Kidney epithelial cell (primary cell): Measurements from ENCODE around the gene RNF4. TPM values are rescaled to one million over a fixed set of nuclear protein-coding genes. Genes with fewer than 3 reads are reported as not detected.
"Not testable (repeated sequence)": the region's sequence is repeated elsewhere in the genome, so short reads cannot be mapped to it uniquely, and the experiment has no call there.

ENCODE experiments used
- DNase-seq: peaks from one replicate; pipeline ENCODE4 v3.0.0-alpha.2; 2010; ENCODE audit warnings: low read depth
- H3K27me3 ChIP-seq: 2 replicates; pipeline ENCODE4 v1.6.0; 2011; ENCODE audit warnings: low read length; ENCODE audit not compliant: control insufficient read depth, insufficient read depth
- H3K36me3 ChIP-seq: 2 replicates; pipeline ENCODE4 v1.5.1; 2011; ENCODE audit warnings: low read length; ENCODE audit not compliant: control insufficient read depth, insufficient read depth
- H3K4me3 ChIP-seq: 2 replicates; pipeline ENCODE4 v1.5.1; 2011; ENCODE audit warnings: low read depth, mild to moderate bottlenecking, control low read depth, low read length
- total RNA-seq: library from RNA; depleted of rRNA; stranded (reverse); fragments of >200 nt; gene quantifications from 2 replicates; pipeline ENCODE4 v1.2.3, GENCODE V29; 2015
- TF ChIP-seq, protein P1 (sequence below): IDR thresholded peaks from 2 replicates; pipeline ENCODE4 v1.5.1; 2011; ENCODE audit warnings: mild to moderate bottlenecking, moderate library complexity, low read length, control low read depth, inconsistent platforms; ENCODE audit not compliant: insufficient read depth, poor library complexity, severe bottlenecking

Gene RNF4
- total RNA-seq, 1 donor from 2014 or later = 88.7 TPM

DNA sequence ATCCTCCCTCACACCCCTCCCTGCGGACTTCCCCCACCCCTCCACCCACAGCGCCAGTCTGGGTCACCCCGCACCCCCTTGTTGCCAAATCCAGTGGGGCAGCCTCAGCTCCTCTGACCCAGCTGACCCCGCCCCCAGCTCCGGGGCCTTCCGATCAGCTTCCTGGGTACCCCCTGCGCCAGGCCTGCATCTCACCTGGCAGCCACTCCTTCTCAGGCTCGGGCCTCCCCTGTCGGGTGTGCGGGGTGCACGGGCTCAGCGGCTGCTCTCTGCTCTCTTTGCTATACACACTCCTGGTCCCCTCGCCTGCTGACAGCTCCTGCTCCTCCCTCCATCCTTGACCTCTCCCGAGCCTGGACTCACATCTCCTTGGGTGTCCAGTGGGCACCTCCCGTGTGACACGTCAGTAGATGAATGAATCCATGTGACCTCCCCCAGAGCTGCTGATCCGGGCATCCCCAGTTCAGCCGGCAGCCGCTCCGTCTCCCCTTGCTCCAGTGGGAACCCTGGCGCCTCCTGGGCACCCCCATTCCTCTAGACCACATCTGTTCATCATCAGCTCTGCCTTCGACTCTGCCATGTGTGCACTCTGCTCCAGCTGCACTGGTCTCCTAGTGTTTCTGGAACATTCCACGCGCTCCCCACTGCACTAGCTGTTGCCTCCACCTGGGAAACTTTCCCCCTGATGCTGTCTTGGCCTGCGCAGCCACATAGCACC, 40.3 kb upstream of the RNF4 start:
- H3K36me3 ChIP-seq = no peaks in the 10 kb centered on the region
- H3K4me3 ChIP-seq = no peak overlapping the region
- peaks cover 8% of the 10 kb centered on the region for H3K27me3 ChIP-seq
- TF ChIP-seq, protein P1, sequence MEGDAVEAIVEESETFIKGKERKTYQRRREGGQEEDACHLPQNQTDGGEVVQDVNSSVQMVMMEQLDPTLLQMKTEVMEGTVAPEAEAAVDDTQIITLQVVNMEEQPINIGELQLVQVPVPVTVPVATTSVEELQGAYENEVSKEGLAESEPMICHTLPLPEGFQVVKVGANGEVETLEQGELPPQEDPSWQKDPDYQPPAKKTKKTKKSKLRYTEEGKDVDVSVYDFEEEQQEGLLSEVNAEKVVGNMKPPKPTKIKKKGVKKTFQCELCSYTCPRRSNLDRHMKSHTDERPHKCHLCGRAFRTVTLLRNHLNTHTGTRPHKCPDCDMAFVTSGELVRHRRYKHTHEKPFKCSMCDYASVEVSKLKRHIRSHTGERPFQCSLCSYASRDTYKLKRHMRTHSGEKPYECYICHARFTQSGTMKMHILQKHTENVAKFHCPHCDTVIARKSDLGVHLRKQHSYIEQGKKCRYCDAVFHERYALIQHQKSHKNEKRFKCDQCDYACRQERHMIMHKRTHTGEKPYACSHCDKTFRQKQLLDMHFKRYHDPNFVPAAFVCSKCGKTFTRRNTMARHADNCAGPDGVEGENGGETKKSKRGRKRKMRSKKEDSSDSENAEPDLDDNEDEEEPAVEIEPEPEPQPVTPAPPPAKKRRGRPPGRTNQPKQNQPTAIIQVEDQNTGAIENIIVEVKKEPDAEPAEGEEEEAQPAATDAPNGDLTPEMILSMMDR = no peak
- no peak for DNase-seq

DNA sequence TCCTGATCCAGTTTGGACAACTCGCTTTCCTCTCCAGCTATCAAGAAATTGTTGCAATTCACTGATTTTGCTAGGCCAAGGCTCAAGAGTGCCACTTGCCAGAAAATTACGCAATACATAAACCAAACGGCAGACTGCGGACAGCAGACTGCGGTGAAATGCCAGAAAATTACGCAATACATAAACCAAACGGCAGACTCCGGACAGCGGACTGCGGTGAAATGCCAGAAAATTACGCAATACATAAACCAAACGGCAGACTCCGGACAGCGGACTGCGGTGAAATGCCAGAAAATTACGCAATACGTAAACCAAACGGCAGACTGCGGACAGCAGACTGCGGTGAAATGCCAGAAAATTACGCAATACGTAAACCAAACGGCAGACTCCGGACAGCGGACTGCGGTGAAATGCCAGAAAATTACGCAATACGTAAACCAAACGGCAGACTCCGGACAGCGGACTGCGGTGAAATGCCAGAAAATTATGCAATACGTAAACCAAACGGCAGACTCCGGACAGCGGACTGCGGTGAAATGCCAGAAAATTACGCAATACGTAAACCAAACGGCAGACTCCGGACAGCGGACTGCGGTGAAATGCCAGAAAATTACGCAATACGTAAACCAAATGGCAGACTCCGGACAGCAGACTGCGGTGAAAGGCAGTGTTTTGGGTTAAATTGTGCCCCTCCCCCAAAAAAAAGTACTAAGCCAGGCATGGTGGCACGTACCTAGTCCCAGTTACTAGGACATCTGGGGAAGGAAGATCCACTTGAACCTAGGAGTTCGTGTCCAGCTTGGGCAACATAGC, 38.8 kb upstream of the RNF4 start:
- H3K36me3 ChIP-seq, H3K4me3 ChIP-seq, DNase-seq: not testable (repeated sequence)
- peaks cover 11% of the 10 kb centered on the region for H3K27me3 ChIP-seq

DNA sequence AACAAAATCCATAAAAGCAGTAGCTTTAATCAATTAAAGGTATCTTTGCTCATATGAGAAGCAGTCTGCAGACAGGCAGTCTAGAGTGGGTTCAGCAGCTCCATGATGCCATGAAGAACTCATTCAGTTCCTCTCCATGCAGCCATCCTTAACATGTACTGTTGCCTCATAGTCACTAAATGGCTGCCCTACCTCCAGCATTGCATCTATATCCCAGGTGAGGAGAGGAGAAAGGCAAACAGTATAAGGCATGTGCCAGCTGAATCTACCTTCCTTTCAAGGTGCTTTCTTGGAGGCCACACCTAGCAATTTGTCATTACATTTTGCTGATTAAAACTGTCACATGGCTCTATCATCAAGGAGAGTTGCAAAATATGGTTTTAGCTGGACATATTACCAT, 36.9 kb upstream of the RNF4 start:
- H3K36me3 ChIP-seq = no peaks in the 10 kb centered on the region
- TF ChIP-seq, protein P1 = no peak

DNA sequence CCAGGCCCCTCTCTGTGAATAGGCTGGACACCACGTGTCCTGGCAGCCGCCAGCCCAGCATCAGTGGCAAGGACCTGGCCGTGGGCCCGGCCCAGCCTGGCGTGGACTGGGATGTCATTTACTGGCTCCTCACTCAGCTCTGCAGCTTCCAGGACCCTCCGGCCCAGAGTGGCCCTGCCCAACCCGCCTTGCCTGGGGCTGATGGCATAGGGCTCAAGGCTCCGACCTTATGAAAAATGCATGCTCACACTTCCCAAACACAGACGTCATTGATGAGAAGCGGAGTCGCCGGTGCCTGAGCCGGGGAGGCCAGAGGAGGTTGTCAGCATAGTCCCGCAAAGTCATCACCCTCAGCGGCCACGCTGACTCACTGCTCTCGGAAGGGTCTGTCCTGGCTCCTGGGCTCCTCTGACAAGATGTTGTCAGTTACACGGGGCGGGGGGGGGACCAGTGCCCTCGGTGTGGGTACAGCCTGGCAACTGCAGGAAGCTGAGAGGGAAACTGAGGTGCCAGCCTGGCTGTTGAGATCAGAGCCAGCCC, 35.8 kb upstream of the RNF4 start:
- Histone ChIP-seq H3K4me3 (no peak overlapping the region), H3K36me3 (no peaks in the 10 kb centered on the region), H3K27me3 (peaks cover 12% of the 10 kb centered on the region)
- TF ChIP-seq, protein P1 = no peak
- no peak for DNase-seq

More for the DNA sequence above, 36.9 kb upstream of the RNF4 start:
- DNase-seq = no peak
- H3K27me3 ChIP-seq = peaks cover 11% of the 10 kb centered on the region
- H3K4me3 ChIP-seq = no peak overlapping the region

DNA sequence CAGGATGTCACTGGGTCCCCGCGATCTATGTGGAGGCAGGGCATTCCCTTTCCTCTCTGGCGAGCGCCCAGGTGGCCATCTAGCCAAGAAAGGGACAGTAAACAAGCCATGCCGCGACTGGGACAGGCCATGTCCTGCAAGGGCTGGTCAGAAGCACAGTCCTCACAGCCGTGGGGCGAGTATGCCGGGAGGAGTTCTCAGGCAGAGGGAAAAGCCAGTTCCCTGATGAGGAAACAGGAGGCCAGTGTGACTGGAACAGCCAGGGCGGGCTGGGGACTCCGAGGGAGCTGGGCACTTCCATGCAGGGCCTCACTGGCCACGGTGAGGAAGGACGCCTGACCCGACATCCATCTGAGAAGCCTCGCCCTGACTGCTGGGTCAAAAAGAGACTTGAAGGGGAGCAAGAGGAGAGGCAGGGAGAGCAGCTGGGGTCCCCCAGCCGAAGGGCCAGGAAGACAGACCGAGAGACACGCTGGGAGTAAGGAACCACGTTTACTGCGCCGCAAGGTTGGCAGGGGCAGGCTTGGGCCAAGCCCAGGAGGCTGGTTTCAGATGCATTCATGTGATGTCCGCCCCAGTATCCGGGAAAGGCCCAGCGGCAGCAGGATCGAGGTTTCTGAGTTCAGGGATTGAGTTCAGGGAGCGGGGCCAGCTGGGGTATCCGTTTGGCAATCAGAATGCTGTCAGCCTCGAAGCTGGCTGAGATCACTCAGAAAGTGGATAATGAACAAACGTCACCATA, 35.1 kb upstream of the RNF4 start:
- Histone ChIP-seq H3K36me3 (no peaks in the 10 kb centered on the region), H3K4me3 (no peak overlapping the region), H3K27me3 (peaks cover 10% of the 10 kb centered on the region)
- no peak for DNase-seq
- TF ChIP-seq, protein P1 = no peak

DNA sequence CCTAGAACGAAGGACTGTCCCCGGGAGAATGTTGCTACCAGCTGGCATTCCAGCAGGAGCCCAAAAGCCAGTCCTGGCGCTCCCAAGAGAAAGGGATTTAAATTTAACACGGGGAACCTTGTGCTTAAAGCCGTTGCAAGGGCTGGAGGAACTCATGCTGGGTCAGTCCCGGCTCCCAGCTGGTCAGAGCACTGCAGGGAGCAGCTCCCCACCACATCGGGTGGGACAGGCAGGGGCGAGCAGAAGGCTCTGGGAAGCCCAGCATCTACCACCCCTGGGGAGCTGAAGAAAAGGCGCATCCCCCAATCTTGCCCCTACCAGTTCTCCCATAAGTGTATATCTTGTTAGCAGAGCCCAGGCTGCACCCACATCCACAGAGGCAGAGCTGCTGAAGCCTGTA, 34.5 kb upstream of the RNF4 start:
- no peak for DNase-seq
- TF ChIP-seq, protein P1 = no peak
- Histone ChIP-seq H3K4me3 (no peak overlapping the region), H3K36me3 (no peaks in the 10 kb centered on the region), H3K27me3 (peaks cover 10% of the 10 kb centered on the region)
